ENCODE measurements around the gene USP6NL.

The USP6NL gene

DNA sequence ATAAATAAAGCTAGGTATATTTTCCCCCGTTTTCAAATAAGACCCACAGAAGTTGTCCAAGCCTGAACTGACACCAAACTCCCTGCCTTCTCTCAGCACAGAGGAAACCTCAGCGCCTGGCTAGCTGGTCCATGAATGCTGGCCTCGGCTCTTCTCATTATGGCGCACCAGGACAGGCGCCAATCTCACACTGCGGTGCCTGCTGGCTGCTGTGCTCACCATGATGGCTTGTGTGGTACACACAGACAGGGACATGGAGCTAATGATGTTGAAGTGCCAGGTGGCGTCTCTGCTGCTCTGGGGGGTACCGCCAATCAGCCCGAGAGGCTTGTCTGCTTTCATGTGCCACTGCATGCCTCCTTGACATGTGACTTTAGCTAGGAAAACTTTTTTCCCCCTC is 43.2 kb upstream of the USP6NL start:
- H3K9ac ChIP-seq (ENCODE audit: low read depth, low read length, poor library complexity, severe bottlenecking): no peak overlapping the region
- H3K36me3 ChIP-seq (ENCODE audit: insufficient read depth, low read length): no peaks in the 10 kb centered on the region
- no peaks in the 10 kb centered on the region for H3F3A ChIP-seq (ENCODE audit: low read depth)
- no peak overlapping the region for H3K4me2 ChIP-seq (ENCODE audit: low read depth, low read length, poor library complexity, severe bottlenecking)
- no peaks in the 10 kb centered on the region for H3K4me1 ChIP-seq (ENCODE audit: insufficient read depth, low read length, poor library complexity, severe bottlenecking)
- H3K27me3 ChIP-seq (ENCODE audit: insufficient read depth, low read length, poor library complexity, severe bottlenecking): no peaks in the 10 kb centered on the region
- H3K79me2 ChIP-seq (ENCODE audit: insufficient read depth, low read length): no peaks in the 10 kb centered on the region
- H3K9me2 ChIP-seq (replicated peaks; ENCODE audit: low read depth, low read length): no peaks in the 10 kb centered on the region
- no peaks in the 10 kb centered on the region for H3K9me3 ChIP-seq (ENCODE audit: insufficient read depth, low read depth, low read length)
- H3K4me3 ChIP-seq (ENCODE audit: low read length, poor library complexity, severe bottlenecking): no peak overlapping the region
- H2AFZ ChIP-seq (ENCODE audit: low read length): no peak overlapping the region
- H4K20me1 ChIP-seq (ENCODE audit: insufficient read depth, low read length, poor library complexity, severe bottlenecking): no peaks in the 10 kb centered on the region
- TF ChIP-seq EZH2phosphoT487 (IDR thresholded peaks at IDR 0.05; ENCODE audit: borderline replicate concordance): no peak
- TF ChIP-seq, protein P1, sequence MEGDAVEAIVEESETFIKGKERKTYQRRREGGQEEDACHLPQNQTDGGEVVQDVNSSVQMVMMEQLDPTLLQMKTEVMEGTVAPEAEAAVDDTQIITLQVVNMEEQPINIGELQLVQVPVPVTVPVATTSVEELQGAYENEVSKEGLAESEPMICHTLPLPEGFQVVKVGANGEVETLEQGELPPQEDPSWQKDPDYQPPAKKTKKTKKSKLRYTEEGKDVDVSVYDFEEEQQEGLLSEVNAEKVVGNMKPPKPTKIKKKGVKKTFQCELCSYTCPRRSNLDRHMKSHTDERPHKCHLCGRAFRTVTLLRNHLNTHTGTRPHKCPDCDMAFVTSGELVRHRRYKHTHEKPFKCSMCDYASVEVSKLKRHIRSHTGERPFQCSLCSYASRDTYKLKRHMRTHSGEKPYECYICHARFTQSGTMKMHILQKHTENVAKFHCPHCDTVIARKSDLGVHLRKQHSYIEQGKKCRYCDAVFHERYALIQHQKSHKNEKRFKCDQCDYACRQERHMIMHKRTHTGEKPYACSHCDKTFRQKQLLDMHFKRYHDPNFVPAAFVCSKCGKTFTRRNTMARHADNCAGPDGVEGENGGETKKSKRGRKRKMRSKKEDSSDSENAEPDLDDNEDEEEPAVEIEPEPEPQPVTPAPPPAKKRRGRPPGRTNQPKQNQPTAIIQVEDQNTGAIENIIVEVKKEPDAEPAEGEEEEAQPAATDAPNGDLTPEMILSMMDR (conservative IDR thresholded peaks at IDR 0.05; ENCODE audit: low read length): no peak

DNA sequence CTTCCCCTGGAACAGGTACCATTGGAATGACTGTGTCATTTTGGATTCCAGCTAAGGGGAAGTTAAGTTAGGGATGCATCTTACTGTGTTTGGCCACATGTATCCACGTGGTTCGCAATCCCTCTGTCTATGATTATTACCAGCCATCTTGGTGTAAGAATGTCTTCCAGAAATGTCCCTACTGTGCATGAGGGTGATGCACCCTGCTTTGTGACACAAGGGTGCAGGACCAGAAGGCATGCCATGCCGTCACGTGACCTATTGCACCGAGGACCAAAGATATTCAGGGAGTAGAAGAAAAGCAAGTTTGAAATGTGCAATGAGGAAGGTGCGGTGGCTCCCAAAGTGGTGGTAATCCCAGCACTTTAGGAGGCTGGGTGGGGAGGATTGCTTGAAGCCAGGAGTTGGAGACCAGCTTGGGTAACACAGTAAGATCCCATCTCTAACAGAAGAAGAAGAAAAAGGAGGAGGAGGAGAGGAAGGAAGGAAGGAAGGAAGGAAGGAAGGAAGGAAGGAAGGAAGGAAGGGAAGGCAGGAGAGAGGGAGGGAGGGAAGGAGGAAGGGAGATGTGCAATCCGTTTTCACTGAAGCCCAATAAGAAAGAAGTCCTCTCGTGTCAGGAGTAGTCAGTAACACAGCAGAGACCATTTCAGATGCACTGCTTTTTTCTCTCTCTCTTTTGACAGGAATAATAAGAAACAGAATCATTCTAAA is 42.5 kb upstream of the USP6NL start:
- no peak overlapping the region for H2AFZ ChIP-seq (ENCODE audit: low read length)
- no peak overlapping the region for H3K9ac ChIP-seq (ENCODE audit: low read depth, low read length, poor library complexity, severe bottlenecking)
- H3K36me3 ChIP-seq (ENCODE audit: insufficient read depth, low read length): no peaks in the 10 kb centered on the region
- H3K4me1 ChIP-seq (ENCODE audit: insufficient read depth, low read length, poor library complexity, severe bottlenecking): no peaks in the 10 kb centered on the region
- H4K20me1 ChIP-seq (ENCODE audit: insufficient read depth, low read length, poor library complexity, severe bottlenecking): no peaks in the 10 kb centered on the region
- H3K27me3 ChIP-seq (ENCODE audit: insufficient read depth, low read length, poor library complexity, severe bottlenecking): no peaks in the 10 kb centered on the region
- no peak overlapping the region for H3K4me3 ChIP-seq (ENCODE audit: low read length, poor library complexity, severe bottlenecking)
- H3F3A ChIP-seq (ENCODE audit: low read depth): no peaks in the 10 kb centered on the region
- no peaks in the 10 kb centered on the region for H3K9me3 ChIP-seq (ENCODE audit: insufficient read depth, low read depth, low read length)
- TF ChIP-seq, protein P1 (conservative IDR thresholded peaks at IDR 0.05; ENCODE audit: low read length): no peak
- no peak for TF ChIP-seq EZH2phosphoT487 (IDR thresholded peaks at IDR 0.05; ENCODE audit: borderline replicate concordance)
- no peak overlapping the region for H3K4me2 ChIP-seq (ENCODE audit: low read depth, low read length, poor library complexity, severe bottlenecking)
- H3K79me2 ChIP-seq (ENCODE audit: insufficient read depth, low read length): no peaks in the 10 kb centered on the region
- H3K9me2 ChIP-seq (replicated peaks; ENCODE audit: low read depth, low read length): no peaks in the 10 kb centered on the region

DNA sequence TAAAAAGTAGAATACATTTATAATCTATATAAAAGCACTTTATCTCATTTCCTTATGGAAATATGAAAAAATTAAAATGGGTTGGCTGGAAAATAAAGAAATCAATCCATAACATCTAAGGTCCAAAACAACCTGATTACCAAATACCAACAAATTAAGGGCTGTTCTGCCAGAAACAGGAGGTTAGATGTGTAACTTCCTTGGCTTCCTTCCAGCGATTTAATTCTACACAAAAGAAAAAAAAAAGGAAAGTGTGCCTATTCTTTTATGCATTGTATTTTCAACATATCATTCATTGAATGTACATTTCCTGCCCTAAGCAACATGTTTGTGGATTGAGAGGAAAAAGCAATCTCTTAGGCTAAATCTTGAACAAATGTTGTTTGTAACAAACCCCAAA is 36.2 kb upstream of the USP6NL start:
- H3K9me3 ChIP-seq (ENCODE audit: insufficient read depth, low read depth, low read length): no peaks in the 10 kb centered on the region
- H3K4me3 ChIP-seq (ENCODE audit: low read length, poor library complexity, severe bottlenecking): no peak overlapping the region
- no peaks in the 10 kb centered on the region for H3F3A ChIP-seq (ENCODE audit: low read depth)
- no peaks in the 10 kb centered on the region for H3K79me2 ChIP-seq (ENCODE audit: insufficient read depth, low read length)
- H3K36me3 ChIP-seq (ENCODE audit: insufficient read depth, low read length): no peaks in the 10 kb centered on the region
- no peak overlapping the region for H3K4me2 ChIP-seq (ENCODE audit: low read depth, low read length, poor library complexity, severe bottlenecking)
- H3K9ac ChIP-seq (ENCODE audit: low read depth, low read length, poor library complexity, severe bottlenecking): no peak overlapping the region
- H4K20me1 ChIP-seq (ENCODE audit: insufficient read depth, low read length, poor library complexity, severe bottlenecking): no peaks in the 10 kb centered on the region
- H3K9me2 ChIP-seq (replicated peaks; ENCODE audit: low read depth, low read length): no peaks in the 10 kb centered on the region
- no peak overlapping the region for H2AFZ ChIP-seq (ENCODE audit: low read length)
- no peaks in the 10 kb centered on the region for H3K27me3 ChIP-seq (ENCODE audit: insufficient read depth, low read length, poor library complexity, severe bottlenecking)
- no peak for TF ChIP-seq EZH2phosphoT487 (IDR thresholded peaks at IDR 0.05; ENCODE audit: borderline replicate concordance)
- TF ChIP-seq, protein P1 (conservative IDR thresholded peaks at IDR 0.05; ENCODE audit: low read length): no peak
- no peaks in the 10 kb centered on the region for H3K4me1 ChIP-seq (ENCODE audit: insufficient read depth, low read length, poor library complexity, severe bottlenecking)
